Astrocyte (in vitro differentiated cells and primary cell): Measurements from ENCODE around the gene OR1N1.

Experiments
- EZH2 ChIP-seq: IDR thresholded peaks from 2 replicates; pipeline ENCODE4 v1.6.1; 2012; ENCODE audit warnings: mild to moderate bottlenecking, low read length, inconsistent platforms; ENCODE audit not compliant: insufficient read depth
- TF ChIP-seq, protein P1 (sequence below): IDR thresholded peaks from 2 replicates; pipeline ENCODE4 v1.5.1; 2011; ENCODE audit warnings: low read depth, mild to moderate bottlenecking, inconsistent platforms, low read length, moderate library complexity; ENCODE audit not compliant: insufficient read depth

DNA sequence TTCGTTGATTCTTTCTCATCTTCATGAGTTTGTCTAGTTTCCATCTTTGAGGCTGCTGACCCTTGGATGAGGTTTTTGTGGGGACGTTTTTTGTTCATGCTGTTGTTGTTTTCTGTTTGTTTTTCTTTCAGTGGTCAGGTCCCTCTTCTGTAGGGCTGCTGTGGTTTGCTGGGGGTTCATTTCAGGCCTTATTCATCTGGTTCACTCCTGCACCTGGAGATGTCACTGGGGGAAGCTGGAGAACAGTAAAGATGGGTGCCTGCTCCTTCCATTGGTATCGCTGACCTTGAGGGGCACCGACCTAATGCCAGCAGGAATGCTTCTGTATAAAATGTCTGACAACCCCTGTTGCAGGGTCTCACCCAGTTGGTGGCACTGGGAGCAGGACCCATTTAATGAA is 34.4 kb upstream of the OR1N1 start:
- TF ChIP-seq, protein P1, sequence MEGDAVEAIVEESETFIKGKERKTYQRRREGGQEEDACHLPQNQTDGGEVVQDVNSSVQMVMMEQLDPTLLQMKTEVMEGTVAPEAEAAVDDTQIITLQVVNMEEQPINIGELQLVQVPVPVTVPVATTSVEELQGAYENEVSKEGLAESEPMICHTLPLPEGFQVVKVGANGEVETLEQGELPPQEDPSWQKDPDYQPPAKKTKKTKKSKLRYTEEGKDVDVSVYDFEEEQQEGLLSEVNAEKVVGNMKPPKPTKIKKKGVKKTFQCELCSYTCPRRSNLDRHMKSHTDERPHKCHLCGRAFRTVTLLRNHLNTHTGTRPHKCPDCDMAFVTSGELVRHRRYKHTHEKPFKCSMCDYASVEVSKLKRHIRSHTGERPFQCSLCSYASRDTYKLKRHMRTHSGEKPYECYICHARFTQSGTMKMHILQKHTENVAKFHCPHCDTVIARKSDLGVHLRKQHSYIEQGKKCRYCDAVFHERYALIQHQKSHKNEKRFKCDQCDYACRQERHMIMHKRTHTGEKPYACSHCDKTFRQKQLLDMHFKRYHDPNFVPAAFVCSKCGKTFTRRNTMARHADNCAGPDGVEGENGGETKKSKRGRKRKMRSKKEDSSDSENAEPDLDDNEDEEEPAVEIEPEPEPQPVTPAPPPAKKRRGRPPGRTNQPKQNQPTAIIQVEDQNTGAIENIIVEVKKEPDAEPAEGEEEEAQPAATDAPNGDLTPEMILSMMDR = no peak
- TF ChIP-seq EZH2 = no peak
